Vagina (tissue), 2 donors: ENCODE measurements around the gene TMEM81.

Source experiments
- POLR2A ChIP-seq, 2 donors: fragments of 450-650 bp; IDR thresholded peaks; one replicate each; pipeline ENCODE4 v1.6.1; 2017; ENCODE audit warnings: antibody characterized with exemption in 2 of 2, mild to moderate bottlenecking in 2 of 2, moderate library complexity in 2 of 2
- POLR2AphosphoS5 ChIP-seq, 2 donors: sonication (generic); formaldehyde crosslinking; IDR thresholded peaks; one replicate each; pipeline ENCODE4 v1.9.0; 2017; ENCODE audit warnings: antibody characterized with exemption in 2 of 2, mild to moderate bottlenecking in 2 of 2, low read depth in 1 of 2; ENCODE audit not compliant: insufficient read depth in 1 of 2
- TF ChIP-seq, protein P1 (sequence below), 3 experiments: fragments of 450-650 bp in 2 of 3; fragments of 200-600 bp in 1 of 3; sonication (generic) in 1 of 3; IDR thresholded peaks; one replicate each; pipeline ENCODE4 v1.5.1; 2017 to 2019; ENCODE audit warnings: antibody characterized with exemption in 3 of 3, mild to moderate bottlenecking in 2 of 3, moderate library complexity in 2 of 3

DNA sequence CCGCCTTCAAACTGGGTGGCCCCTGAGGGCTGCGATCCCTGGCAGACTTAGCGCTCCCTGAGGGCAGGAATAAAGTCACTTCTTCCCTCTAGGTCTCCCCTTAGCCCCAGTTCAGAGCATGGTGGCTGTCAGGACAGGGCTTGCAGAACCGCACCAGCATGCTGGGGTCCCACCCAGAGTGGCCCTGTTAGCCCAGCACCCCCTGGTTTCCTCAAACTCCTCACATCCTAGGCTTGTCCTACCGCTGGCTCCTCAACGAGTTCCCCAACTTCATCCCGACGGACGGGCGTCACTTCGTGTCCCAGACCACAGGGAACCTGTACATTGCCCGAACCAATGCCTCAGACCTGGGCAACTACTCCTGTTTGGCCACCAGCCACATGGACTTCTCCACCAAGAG lies 25.4 kb downstream of the TMEM81 start:
- TF ChIP-seq, protein P1, sequence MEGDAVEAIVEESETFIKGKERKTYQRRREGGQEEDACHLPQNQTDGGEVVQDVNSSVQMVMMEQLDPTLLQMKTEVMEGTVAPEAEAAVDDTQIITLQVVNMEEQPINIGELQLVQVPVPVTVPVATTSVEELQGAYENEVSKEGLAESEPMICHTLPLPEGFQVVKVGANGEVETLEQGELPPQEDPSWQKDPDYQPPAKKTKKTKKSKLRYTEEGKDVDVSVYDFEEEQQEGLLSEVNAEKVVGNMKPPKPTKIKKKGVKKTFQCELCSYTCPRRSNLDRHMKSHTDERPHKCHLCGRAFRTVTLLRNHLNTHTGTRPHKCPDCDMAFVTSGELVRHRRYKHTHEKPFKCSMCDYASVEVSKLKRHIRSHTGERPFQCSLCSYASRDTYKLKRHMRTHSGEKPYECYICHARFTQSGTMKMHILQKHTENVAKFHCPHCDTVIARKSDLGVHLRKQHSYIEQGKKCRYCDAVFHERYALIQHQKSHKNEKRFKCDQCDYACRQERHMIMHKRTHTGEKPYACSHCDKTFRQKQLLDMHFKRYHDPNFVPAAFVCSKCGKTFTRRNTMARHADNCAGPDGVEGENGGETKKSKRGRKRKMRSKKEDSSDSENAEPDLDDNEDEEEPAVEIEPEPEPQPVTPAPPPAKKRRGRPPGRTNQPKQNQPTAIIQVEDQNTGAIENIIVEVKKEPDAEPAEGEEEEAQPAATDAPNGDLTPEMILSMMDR (IDR thresholded peaks at IDR 0.05) = no peak
- TF ChIP-seq POLR2A (IDR thresholded peaks at IDR 0.05) (no peak), POLR2AphosphoS5 (IDR thresholded peaks at IDR 0.05; ENCODE audit: insufficient read depth in 1 of 2, low read depth in 1 of 2) (no peak)
